Measurements from ENCODE around the gene BMP2K. TPM values are rescaled to one million over a fixed set of nuclear protein-coding genes. Genes with fewer than 3 reads are reported as not detected.

BMP2K gene
- total and polyA plus RNA-seq, 4 donors = 4.4 to 138 (median 19.3) TPM

DNA sequence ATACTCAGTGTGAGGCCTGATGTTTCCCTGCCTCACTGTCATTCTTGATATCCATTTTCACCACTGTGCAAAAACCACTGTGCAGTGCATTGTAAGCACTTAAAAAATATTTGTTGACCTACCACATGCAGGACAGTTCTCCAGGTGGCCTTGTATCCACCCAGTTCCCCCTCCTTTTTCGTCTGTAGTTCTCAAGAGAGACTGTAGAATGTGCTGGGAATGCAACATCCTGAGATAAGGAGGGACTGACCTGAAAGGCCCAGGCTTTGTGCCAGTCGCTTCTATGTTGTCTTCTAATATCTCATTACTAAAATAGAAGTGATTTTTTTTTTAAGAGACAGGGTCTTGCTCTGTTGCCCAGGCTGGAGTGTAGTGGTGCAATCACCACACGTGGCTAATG is 184.8 kb downstream of the BMP2K start:
- WGBS = 78% methylated on average over 3 of the region's 3 CpGs
- DNase-seq (ENCODE audit: low spot score) = no peak
- H3K36me3 ChIP-seq (ENCODE audit: control insufficient read depth in 4 of 4, insufficient read depth in 3 of 4, low read depth in 1 of 4, low read length in 3 of 4) = no peaks in the 10 kb centered on the region

More for the DNA sequence above, 184.8 kb downstream of the BMP2K start:
- Histone ChIP-seq H3K9me3 (ENCODE audit: control insufficient read depth in 4 of 4, low read length in 3 of 4) (no peaks in the 10 kb centered on the region), H3K9ac (ENCODE audit: low read depth in 1 of 2, low read length in 2 of 2) (no peak overlapping the region), H3K4me3 (ENCODE audit: low read depth in 1 of 3, low read length in 3 of 3) (no peak overlapping the region), H3K27ac (ENCODE audit: low read depth in 1 of 2, low read length in 2 of 2) (no peak overlapping the region), H3K4me1 (ENCODE audit: control insufficient read depth in 4 of 4, insufficient read depth in 4 of 4, low read length in 3 of 4) (no peaks in the 10 kb centered on the region), H3K27me3 (ENCODE audit: control insufficient read depth in 4 of 4, insufficient read depth in 4 of 4, low read length in 3 of 4) (no peaks in the 10 kb centered on the region)
- TF ChIP-seq ZBTB33 (IDR thresholded peaks at IDR 0.05) (no peak), SP1 (IDR thresholded peaks at IDR 0.05) (no peak), TAF1 (conservative IDR thresholded peaks at IDR 0.05) (no peak), RAD21 (IDR thresholded peaks at IDR 0.05) (no peak), FOXA1 (IDR thresholded peaks at IDR 0.05) (no peak), HNF4G (IDR thresholded peaks at IDR 0.05) (no peak), REST (IDR thresholded peaks at IDR 0.05) (no peak), ATF3 (IDR thresholded peaks at IDR 0.05) (no peak), HNF4A (conservative IDR thresholded peaks at IDR 0.05) (no peak), RXRA (IDR thresholded peaks at IDR 0.05) (no peak), FOXA2 (IDR thresholded peaks at IDR 0.05) (no peak), YY1 (IDR thresholded peaks at IDR 0.05) (no peak), JUND (IDR thresholded peaks at IDR 0.05) (no peak), GABPA (IDR thresholded peaks at IDR 0.05 in 1 of 2, conservative IDR thresholded peaks at IDR 0.05 in 1 of 2) (no peak), NR2F2 (IDR thresholded peaks at IDR 0.05) (no peak), EGR1 (IDR thresholded peaks at IDR 0.05; ENCODE audit: low read depth in 2 of 2) (no peak), CTCF (IDR thresholded peaks at IDR 0.05; ENCODE audit: low read depth, low read length, missing input control) (no peak)

Small RNA genes lying within 50 kb of the gene (small RNA-seq; reads per million reads assigned to genes)
- gene AC098818.1 (not detected), gene MIR5096 (not detected), gene RN7SL127P (not detected)

Other genes with a start within 250 kb of the BMP2K start
- gene ANXA3, start 224.6 kb upstream of the BMP2K start, total RNA-seq = 10 to 100 TPM in 1 of 2 donors, 1 to 10 TPM in 1; 3.9 to 16.4 TPM
- gene ANXA3, start 224.6 kb upstream of the BMP2K start, polyA plus RNA-seq = 1 to 10 TPM; 1.7 to 2.8 TPM
- 1 to 10 TPM; 7.9 to 8.3 TPM for gene PAQR3, start 163.1 kb downstream of the BMP2K start, total RNA-seq
- 1 to 10 TPM; 2.8 to 3.2 TPM for gene PAQR3, start 163.1 kb downstream of the BMP2K start, polyA plus RNA-seq